ENCODE results near the gene AFF3.

Gene AFF3

DNA sequence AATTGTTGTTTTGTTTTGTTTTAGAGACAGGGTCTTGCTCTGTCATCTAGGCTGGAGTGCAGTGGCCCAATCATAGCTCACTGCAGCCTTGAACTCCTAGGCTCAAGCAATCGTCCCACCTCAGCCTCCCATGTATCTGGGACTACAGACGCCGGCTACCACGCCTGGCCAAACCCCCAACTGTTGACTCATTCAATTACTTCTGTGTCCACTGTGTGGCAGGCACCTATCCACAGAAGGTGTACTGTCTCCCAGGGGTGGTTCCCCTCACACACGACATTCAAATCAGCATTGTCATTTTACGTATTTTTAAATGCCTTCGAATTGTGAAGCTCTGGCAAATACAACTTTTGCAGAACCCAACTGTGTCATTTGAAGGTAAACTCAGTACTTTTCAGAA is 464.6 kb downstream of the AFF3 start:
- TF ChIP-seq EGR1 (IDR thresholded peaks at IDR 0.05): no peak
- no peak for TF ChIP-seq NFIC (IDR thresholded peaks at IDR 0.05)
- no peak for TF ChIP-seq CEBPB (IDR thresholded peaks at IDR 0.05)
- no peak for TF ChIP-seq TCF12 (IDR thresholded peaks at IDR 0.05; ENCODE audit: low read depth)
- TF ChIP-seq TAF1 (IDR thresholded peaks at IDR 0.05; ENCODE audit: low read depth): no peak
- no peak for TF ChIP-seq ZBTB7A (IDR thresholded peaks at IDR 0.05; ENCODE audit: low read depth)
- TF ChIP-seq RAD21 (IDR thresholded peaks at IDR 0.05; ENCODE audit: low read depth): no peak
- TF ChIP-seq YY1 (IDR thresholded peaks at IDR 0.05; ENCODE audit: low read depth): no peak
- TF ChIP-seq, protein P1, sequence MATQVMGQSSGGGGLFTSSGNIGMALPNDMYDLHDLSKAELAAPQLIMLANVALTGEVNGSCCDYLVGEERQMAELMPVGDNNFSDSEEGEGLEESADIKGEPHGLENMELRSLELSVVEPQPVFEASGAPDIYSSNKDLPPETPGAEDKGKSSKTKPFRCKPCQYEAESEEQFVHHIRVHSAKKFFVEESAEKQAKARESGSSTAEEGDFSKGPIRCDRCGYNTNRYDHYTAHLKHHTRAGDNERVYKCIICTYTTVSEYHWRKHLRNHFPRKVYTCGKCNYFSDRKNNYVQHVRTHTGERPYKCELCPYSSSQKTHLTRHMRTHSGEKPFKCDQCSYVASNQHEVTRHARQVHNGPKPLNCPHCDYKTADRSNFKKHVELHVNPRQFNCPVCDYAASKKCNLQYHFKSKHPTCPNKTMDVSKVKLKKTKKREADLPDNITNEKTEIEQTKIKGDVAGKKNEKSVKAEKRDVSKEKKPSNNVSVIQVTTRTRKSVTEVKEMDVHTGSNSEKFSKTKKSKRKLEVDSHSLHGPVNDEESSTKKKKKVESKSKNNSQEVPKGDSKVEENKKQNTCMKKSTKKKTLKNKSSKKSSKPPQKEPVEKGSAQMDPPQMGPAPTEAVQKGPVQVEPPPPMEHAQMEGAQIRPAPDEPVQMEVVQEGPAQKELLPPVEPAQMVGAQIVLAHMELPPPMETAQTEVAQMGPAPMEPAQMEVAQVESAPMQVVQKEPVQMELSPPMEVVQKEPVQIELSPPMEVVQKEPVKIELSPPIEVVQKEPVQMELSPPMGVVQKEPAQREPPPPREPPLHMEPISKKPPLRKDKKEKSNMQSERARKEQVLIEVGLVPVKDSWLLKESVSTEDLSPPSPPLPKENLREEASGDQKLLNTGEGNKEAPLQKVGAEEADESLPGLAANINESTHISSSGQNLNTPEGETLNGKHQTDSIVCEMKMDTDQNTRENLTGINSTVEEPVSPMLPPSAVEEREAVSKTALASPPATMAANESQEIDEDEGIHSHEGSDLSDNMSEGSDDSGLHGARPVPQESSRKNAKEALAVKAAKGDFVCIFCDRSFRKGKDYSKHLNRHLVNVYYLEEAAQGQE (IDR thresholded peaks at IDR 0.05; ENCODE audit: low read depth): no peak
- TF ChIP-seq CREB1 (IDR thresholded peaks at IDR 0.05; ENCODE audit: low read depth): no peak
- TF ChIP-seq, protein P2, sequence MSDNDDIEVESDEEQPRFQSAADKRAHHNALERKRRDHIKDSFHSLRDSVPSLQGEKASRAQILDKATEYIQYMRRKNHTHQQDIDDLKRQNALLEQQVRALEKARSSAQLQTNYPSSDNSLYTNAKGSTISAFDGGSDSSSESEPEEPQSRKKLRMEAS (IDR thresholded peaks at IDR 0.05): no peak
- TF ChIP-seq, protein P3, sequence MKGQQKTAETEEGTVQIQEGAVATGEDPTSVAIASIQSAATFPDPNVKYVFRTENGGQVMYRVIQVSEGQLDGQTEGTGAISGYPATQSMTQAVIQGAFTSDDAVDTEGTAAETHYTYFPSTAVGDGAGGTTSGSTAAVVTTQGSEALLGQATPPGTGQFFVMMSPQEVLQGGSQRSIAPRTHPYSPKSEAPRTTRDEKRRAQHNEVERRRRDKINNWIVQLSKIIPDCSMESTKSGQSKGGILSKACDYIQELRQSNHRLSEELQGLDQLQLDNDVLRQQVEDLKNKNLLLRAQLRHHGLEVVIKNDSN (IDR thresholded peaks at IDR 0.05): no peak

DNA sequence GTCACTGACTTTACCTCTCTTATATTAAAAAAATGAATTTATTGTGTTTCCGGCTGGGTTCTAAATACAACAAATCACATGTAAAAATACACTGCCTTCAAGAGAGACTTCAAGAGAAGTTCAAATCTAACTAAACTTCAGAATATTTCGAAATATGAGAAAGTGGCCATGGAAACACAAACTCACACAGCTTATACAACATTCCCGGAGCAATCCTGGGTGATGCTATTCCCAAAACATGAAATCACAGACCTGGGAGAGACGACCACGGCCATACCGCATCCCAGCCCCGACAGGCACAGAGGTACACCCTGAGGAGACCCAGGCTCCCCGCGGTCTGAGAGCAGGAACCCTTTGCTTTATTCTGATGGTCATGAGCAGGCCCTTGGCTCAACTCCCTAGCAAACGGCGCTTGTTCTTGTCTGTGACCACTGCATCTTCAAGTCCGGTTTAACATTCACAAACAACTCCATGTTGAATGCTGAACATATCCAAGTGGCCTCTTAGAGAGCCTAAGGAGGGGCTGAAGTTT is 467.2 kb downstream of the AFF3 start:
- TF ChIP-seq CREB1 (IDR thresholded peaks at IDR 0.05; ENCODE audit: low read depth) (no peak), CEBPB (IDR thresholded peaks at IDR 0.05) (no peak)

DNA sequence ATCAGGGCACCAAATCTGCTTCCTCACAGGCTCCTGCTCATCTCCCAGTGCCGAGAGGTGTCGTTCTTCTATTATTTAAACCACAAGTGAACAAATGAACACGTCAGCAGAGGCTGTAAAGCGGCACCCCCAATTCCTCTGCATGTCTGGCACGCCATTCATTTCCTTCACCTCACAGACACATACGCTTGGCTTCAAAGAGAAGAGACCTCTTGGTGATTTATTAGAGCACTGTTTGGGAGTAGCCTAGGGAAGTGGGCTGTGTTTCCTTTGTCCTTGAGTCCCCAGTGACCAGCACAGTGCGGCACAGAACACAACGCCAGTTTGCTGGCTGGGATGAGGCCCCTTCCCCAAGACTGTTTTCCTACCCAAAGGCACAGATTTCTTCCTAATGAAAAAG is 468.3 kb downstream of the AFF3 start:
- TF ChIP-seq NFIC (IDR thresholded peaks at IDR 0.05) (no peak), ZBTB7A (IDR thresholded peaks at IDR 0.05; ENCODE audit: low read depth) (no peak), YY1 (IDR thresholded peaks at IDR 0.05; ENCODE audit: low read depth) (no peak), EP300 (IDR thresholded peaks at IDR 0.05; ENCODE audit: borderline replicate concordance) (no peak), FOXM1 (IDR thresholded peaks at IDR 0.05; ENCODE audit: borderline replicate concordance, low read depth) (no peak), TAF1 (IDR thresholded peaks at IDR 0.05; ENCODE audit: low read depth) (no peak), RAD21 (IDR thresholded peaks at IDR 0.05; ENCODE audit: low read depth) (no peak), TEAD4 (IDR thresholded peaks at IDR 0.05) (no peak)
- TF ChIP-seq, protein P1 (IDR thresholded peaks at IDR 0.05; ENCODE audit: low read depth): no peak
- TF ChIP-seq, protein P2 (IDR thresholded peaks at IDR 0.05): no peak
- TF ChIP-seq, protein P3 (IDR thresholded peaks at IDR 0.05): no peak

DNA sequence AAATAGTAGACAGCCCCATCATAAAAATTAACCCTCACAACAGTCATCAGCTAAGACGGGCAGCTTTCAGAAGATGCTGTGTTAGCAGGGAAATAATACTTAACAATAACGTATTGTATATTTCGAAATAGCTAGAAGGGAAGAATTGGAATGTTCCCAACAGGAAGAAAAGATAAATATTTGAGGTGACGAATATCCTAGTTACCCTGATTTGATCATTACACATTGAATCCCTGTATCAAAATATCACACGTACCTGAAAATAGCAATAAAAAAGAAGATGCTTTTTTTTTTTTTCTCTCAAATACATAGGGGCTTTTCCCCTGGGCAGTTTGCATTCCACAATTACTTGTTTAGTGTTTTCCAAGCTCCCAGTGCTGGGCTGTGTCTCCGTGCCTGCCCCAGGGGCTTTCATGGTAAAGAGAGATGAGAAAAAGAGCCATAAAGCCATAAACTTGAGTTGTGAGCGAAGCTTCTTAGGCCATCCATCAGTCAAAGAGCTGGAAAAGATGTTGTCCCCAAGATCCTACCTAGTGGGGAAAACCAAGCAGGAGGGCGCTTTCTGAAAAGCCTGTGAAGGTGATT is 469.5 kb downstream of the AFF3 start:
- TF ChIP-seq, protein P2 (IDR thresholded peaks at IDR 0.05): no peak
- no peak for TF ChIP-seq CREB1 (IDR thresholded peaks at IDR 0.05; ENCODE audit: low read depth)
- TF ChIP-seq NFIC (IDR thresholded peaks at IDR 0.05): no peak
- no peak for TF ChIP-seq TCF12 (IDR thresholded peaks at IDR 0.05; ENCODE audit: low read depth)
- TF ChIP-seq, protein P3 (IDR thresholded peaks at IDR 0.05): no peak
- no peak for TF ChIP-seq RAD21 (IDR thresholded peaks at IDR 0.05; ENCODE audit: low read depth)
- TF ChIP-seq EGR1 (IDR thresholded peaks at IDR 0.05): no peak
- TF ChIP-seq TAF1 (IDR thresholded peaks at IDR 0.05; ENCODE audit: low read depth): no peak
- no peak for TF ChIP-seq YY1 (IDR thresholded peaks at IDR 0.05; ENCODE audit: low read depth)

DNA sequence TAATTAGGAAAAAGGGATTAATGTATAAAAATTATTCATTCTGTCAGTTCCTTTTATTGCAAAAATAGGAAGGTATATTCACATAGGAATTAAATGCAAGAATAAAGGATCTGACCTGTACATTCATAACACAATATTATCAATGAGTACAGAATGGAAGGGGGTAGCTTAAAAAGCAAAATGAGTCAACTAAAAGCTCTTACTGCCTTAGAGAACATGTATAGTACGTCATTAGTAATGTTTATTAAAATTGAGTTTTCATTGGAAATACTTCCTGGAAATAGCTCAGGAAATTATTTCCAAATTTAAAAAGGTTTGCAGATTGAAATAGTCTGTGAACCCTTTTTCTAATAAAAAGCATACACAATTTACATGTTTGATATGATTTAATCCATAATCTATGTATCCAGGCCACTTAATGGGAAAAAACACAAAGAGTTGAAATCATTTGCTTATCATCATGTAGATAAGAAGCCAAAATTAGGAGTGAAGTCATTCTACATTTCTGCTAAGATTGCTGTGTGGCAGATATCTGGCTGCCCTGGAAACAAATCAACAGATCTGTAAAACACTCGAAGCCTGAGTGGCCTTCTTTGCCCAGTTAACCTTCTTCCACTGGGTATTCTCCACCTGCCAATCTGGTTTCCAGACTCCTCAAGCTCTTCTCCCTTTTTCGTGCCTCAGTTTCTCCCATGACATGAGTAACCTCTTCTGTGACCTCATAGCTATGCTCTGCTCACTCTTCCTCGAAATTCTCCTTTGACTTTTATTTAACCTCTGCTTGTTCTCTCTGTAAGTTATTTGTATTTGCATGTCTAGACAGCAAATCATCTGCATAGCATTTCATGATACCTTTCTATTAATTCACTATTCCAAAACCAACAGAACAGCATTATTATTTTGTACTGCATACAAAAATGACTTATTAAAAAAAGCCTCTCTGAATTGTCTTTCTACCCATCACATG is 471.3 kb downstream of the AFF3 start:
- TF ChIP-seq EP300 (IDR thresholded peaks at IDR 0.05; ENCODE audit: borderline replicate concordance): no peak
- TF ChIP-seq ZBTB7A (IDR thresholded peaks at IDR 0.05; ENCODE audit: low read depth): no peak
- TF ChIP-seq, protein P2 (IDR thresholded peaks at IDR 0.05): no peak
- no peak for TF ChIP-seq CEBPB (IDR thresholded peaks at IDR 0.05)
- no peak for TF ChIP-seq EGR1 (IDR thresholded peaks at IDR 0.05)
- no peak for TF ChIP-seq YY1 (IDR thresholded peaks at IDR 0.05; ENCODE audit: low read depth)
- TF ChIP-seq NFIC (IDR thresholded peaks at IDR 0.05): no peak
- TF ChIP-seq TEAD4 (IDR thresholded peaks at IDR 0.05): no peak
- no peak for TF ChIP-seq TCF12 (IDR thresholded peaks at IDR 0.05; ENCODE audit: low read depth)
- no peak for TF ChIP-seq FOXM1 (IDR thresholded peaks at IDR 0.05; ENCODE audit: borderline replicate concordance, low read depth)
- TF ChIP-seq, protein P3 (IDR thresholded peaks at IDR 0.05): no peak
- no peak for TF ChIP-seq CREB1 (IDR thresholded peaks at IDR 0.05; ENCODE audit: low read depth)
- TF ChIP-seq TAF1 (IDR thresholded peaks at IDR 0.05; ENCODE audit: low read depth): no peak
- TF ChIP-seq, protein P1 (IDR thresholded peaks at IDR 0.05; ENCODE audit: low read depth): no peak
- TF ChIP-seq RAD21 (IDR thresholded peaks at IDR 0.05; ENCODE audit: low read depth): no peak

Data from Ishikawa (cell line).